GM18861 (cell line): ENCODE measurements around the gene KIF25.

Experiments
- ATAC-seq: cut with Tn5 transposase; IDR thresholded peaks from one replicate; pipeline ENCODE4 v1.9.1; 2021; ENCODE audit not compliant: unreplicated experiment

KIF25 gene

GRCh38 chr6:168035098-168035660, 37.7 kb downstream of the KIF25 start:
- ATAC-seq, result no peak

GRCh38 chr6:168035661-168036545, 38.4 kb downstream of the KIF25 start:
- ATAC-seq, result no peak

- no peak for ATAC-seq
Measured at GRCh38 chr6:168037242-168037641, 39.8 kb downstream of the KIF25 start.

- no peak for ATAC-seq
Measured at GRCh38 chr6:168037856-168038255, 40.4 kb downstream of the KIF25 start.

GRCh38 chr6:168038576-168039140, 41.2 kb downstream of the KIF25 start:
- ATAC-seq, result no peak

GRCh38 chr6:168039301-168039700, 41.8 kb downstream of the KIF25 start:
- ATAC-seq, result no peak

- no peak for ATAC-seq
Measured at GRCh38 chr6:168039849-168040248, 42.4 kb downstream of the KIF25 start.

- no peak for ATAC-seq
Measured at GRCh38 chr6:168040856-168041496, 43.5 kb downstream of the KIF25 start.

- ATAC-seq, result no peak
Measured at GRCh38 chr6:168041928-168042327, 44.5 kb downstream of the KIF25 start.

- ATAC-seq, result no peak
Measured at GRCh38 chr6:168042426-168043192, 45.1 kb downstream of the KIF25 start.

GRCh38 chr6:168043193-168043847, 45.8 kb downstream of the KIF25 start:
- ATAC-seq, result no peak

- no peak for ATAC-seq
Measured at GRCh38 chr6:168043848-168044415, 46.5 kb downstream of the KIF25 start.

GRCh38 chr6:168044521-168045130, 47.2 kb downstream of the KIF25 start:
- no peak for ATAC-seq

- no peak for ATAC-seq
Measured at GRCh38 chr6:168045141-168045691, 47.7 kb downstream of the KIF25 start.

- ATAC-seq, result no peak
Measured at GRCh38 chr6:168045706-168046620, 48.5 kb downstream of the KIF25 start.

GRCh38 chr6:168046696-168047095, 49.2 kb downstream of the KIF25 start:
- ATAC-seq, result no peak

- ATAC-seq, result no peak
Measured at GRCh38 chr6:168047841-168048723, 50.6 kb downstream of the KIF25 start.

GRCh38 chr6:168048724-168049025, 51.2 kb downstream of the KIF25 start:
- ATAC-seq, result no peak
